Suppressor macrophage treated with lipopolysaccharide for 4 hours (primary cell): ENCODE results near the gene VAV1.
"Not testable (repeated sequence)": the region's sequence is repeated elsewhere in the genome, so short reads cannot be mapped to it uniquely, and the experiment has no call there.

Experiments used
- DNase-seq: peaks from one replicate; pipeline ENCODE4 v3.0.0-alpha.2; 2020

VAV1 gene

DNA sequence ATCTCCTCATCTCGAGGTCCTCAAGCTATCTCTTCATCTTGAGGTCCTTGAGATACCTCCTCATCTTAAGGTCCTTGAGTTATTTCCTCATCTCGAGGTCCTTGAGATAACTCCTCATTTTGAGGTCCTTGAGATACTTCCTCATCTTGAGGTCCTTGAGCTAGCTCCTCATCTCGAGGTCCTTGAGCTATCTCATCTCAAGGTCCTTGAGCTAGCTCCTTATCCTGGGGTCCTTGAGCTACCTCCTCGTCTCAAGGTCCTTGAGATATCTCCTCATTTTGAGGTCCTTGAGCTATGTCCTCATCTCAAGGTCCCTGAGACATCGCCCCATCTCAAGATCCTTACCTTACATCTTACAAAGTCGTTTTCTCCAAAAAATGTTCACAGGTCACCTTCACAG, 18.7 kb downstream of the VAV1 start:
- no peak for DNase-seq

DNA sequence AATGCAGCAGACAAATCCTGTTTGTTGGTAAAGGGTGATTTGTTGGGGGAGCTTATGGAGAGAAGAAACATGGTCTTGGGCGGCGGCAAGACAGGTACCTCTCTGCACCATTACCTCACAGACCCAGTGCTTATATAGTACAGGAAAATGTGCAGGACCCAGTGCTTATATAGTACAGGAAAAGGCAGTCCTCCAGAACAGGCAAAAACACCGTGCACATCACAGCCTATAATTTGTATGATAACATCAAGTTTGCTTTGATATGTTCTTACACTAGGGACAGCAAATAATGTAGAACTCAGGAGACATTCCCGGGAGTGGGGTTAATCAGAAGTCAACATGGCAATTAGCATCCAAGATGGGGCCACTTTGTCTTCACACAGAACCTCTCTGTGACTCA, 20.9 kb downstream of the VAV1 start:
- no peak for DNase-seq

DNA sequence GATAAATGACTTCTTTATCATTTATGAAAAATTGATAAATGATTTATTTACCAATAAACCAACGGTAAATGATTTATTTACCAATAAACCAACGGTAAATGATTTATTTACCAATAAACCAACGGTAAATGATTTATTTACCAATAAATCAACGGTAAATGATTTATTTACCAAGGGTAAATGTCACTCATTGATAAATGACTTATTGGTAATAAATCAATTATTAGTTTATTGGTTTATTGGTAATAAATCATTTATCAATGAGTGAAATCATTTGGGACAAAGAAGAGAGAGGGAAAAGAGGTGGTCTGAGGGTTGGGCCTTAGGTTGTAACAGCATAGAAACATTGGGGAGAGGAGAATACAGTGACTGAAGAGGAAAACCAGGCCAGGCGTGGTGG, 21.5 kb downstream of the VAV1 start:
- DNase-seq: no peak

DNA sequence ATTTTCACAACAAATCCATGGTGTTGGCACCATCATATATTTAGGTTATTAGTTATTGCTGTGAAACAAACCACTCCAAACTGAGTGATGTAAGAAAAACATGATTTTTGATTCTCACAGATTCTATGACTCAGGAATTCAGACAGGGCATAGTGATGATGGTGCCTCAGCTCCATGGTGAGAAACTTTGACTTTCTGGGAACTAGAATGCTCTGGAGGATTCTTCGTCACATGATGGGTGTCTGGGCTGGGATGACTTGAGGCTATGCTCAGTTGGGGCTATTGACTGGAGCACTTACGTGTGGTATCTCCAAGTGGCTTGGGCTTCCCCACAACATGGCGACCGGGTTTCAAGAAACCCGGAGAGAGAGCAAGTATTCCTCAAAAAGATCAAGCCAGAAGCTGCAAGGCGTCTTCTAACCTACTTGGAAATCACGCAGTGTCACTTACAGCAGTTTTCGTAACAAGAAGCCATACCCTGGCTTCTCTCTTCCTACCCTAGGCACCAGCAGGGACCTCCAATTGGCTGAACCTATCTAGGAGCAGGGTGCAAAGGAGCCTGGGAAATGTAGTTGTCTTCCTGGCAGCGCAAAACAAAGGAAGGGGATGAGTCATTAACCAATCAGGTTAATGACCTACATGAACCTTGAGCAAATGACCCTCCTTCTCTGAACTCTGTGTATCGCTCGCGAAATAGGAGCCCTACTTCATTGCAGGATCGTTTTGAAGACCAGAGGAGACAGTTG, 22.4 kb downstream of the VAV1 start:
- peak; percentile 88 for DNase-seq

GRCh38 chr19:6796278-6796677, 23.8 kb downstream of the VAV1 start:
- DNase-seq: no peak

DNA sequence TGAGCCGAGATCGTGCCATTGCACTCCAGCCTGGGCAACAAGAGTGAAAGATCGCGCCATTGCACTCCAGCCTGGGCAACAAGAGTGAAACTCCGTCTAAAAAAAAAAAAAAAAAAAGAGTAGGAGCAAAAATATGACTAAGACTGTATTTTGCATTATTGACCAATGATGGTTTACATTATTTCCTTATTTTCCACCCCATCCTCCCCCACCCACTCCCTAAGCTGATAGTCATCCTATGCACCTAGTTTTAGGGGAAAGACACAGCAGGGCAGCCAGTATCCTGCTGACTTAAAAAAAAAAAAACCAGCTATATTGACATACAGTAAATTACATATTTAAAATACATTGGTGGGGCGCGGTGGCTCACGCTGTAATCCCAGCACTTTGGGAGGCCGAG, 25.1 kb downstream of the VAV1 start:
- peak; percentile 94 for DNase-seq

GRCh38 chr19:6800160-6800790, 27.8 kb downstream of the VAV1 start:
- DNase-seq: not testable (repeated sequence)

DNA sequence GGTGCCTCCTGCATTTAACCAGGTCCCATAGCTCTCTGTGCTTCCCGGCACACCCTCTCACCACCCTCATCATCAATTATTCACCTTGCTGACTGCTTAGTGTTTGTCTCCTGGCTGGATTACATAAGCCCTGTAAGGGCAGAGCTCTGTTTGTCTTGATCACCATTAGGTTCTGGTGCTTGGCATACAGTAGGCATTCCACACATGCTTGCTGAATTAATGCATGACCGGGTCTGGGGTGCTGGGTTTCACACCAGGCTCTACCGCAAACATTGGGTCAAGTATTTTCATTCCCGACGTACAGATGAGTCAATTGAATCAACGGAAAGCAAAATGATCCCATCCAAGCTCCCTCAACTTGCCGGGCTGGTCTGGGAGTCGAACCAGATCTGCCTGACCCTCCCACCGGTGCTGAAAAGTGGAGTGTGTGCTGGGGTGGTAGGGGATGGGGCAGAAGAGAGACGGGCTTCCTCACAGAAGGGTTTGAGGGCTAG, 28.5 kb downstream of the VAV1 start:
- DNase-seq: peak; percentile 54

DNA sequence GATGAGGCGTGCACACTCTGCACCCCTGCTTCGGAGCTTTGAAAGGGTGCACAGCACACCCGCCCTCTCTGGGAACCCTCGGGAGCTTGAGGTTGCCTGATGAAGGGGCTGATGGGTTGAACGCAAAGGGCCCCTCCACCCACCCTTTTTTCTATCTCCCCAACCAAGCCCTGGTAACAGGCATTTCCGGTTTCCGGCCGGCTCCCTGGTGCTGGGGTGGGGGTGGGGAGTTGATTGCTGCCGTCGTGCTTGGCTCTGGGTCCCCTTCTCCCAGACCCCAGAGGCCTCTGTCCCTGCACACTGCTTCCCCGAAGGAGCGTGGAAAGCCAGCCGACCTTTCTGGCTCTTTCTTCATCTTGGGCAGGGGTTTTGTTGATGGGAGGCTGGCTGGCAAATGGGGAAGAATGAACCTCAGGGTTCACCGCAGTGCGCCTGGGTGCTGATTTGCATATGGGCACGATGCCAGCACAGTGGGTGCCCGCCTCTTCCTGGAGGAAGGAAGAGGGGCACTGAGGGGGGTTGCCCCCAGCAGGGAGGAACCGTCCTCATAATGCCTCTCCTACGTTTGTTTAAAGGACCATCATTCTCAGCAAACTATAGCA, 29.1 kb downstream of the VAV1 start:
- peak; percentile 99 for DNase-seq

DNA sequence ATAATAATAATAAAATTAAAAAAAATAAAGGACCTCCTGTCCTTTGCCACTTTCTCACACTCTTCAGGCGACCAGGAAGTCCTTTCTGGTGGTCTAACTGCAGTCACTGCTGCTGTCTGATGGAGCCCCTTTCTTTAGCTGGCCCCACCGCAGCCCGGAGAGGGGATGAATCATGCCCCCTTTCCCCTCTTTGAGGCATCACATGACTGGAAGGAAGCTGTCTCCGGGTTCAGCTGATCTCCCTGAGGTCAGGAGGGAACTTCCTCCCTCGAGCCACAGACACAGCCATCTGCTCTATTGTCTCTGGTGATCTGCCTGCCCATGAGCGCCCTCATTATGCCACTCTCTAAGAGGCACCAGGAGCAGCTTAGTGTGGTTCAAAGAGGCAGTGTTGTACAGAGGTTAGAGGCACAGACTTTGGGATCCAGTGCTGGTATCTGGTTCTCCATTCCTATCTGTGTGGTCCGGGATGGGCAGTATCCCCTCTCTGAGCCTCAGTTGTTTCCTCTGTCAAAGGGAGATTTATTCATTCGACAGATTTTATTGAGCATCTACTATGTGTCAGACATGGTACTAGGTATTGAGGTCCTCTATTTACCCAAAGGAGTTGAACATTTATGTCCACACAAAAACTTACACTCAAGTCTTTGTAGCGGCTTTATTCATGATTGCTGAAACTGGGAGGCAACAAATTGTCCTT, 30.0 kb downstream of the VAV1 start:
- peak; percentile 98 for DNase-seq

DNA sequence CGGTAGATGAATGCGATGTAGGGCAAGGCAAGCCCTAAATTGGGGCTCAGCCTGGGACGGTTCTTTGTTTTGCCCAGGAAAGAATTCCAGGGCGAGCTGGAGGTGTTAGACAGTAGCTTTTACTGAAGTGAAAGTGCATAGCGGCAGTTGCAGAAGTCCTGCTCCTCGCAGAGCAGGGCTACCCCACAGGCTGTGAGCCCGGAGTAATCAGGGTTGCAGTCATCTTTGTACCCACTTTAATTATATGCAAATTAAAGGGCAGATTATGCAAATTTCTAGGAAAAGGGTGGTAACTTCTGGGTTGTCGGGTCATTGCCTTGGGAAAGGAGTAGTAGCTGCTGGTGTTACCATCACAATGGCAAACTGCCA, 30.5 kb downstream of the VAV1 start:
- peak; percentile 92 for DNase-seq

DNA sequence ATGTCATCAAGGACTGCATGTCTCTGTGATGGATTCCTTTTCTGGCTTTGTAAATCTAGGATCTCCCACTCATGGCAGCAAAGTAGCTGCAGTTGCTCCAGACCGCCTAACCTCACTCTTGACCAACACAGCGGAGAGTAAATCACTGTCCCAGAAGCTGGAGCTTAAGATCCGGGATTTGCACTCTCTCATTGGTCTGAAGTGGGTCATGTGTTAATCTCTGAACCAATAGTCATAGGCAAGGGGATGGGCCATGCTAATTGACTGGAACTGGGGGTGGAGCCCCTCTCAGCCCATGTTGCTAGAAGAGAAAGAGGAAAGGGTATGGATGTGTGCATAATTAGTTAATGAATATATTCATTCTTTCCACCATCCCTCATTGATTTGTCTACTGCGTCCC, 34.0 kb downstream of the VAV1 start:
- DNase-seq: no peak

DNA sequence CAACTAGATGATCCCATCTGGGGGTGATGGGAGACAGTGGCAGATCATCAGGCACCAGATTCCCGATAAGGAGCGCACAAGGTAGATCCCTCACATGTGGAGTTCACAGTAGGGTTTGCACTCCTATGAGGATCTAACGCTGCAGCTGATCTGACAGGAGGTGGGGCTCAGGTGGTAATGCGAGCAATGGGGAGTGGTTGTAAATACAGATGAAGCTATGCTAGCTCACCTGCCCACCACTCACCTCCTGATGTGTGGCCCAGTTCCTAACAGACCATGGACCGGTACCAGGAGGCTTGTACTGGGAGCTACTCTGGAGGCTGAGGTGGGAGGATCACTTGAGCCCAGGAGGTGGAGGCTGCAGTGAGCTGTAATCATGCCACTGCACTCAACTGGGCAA, 34.8 kb downstream of the VAV1 start:
- DNase-seq: no peak

- no peak for DNase-seq
Measured at GRCh38 chr19:6808494-6808893, 36.0 kb downstream of the VAV1 start.

GRCh38 chr19:6809262-6809661, 36.8 kb downstream of the VAV1 start:
- no peak for DNase-seq

GRCh38 chr19:6811378-6811777, 38.9 kb downstream of the VAV1 start:
- DNase-seq: no peak

DNA sequence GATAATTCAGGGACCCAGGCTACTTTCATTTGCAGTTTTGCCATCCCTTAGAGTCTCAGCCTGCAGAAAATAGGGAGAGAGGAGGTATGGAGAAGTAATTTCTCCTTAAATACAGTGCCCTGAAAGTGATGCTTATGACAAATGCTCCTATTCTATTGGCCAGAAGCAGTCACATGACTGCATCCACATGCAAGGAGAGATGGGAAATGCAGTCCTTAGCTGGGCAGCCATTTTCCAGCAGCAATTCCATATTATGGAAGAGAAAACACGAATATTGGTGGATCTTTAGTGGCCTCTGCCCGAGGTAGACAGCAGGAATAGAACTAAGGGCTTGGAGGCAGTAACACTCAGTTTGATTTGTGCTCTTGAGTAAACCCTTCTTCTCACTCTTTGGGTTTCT, 39.4 kb downstream of the VAV1 start:
- no peak for DNase-seq

GRCh38 chr19:6812612-6813011, 40.1 kb downstream of the VAV1 start:
- no peak for DNase-seq

GRCh38 chr19:6813659-6814058, 41.2 kb downstream of the VAV1 start:
- no peak for DNase-seq

DNA sequence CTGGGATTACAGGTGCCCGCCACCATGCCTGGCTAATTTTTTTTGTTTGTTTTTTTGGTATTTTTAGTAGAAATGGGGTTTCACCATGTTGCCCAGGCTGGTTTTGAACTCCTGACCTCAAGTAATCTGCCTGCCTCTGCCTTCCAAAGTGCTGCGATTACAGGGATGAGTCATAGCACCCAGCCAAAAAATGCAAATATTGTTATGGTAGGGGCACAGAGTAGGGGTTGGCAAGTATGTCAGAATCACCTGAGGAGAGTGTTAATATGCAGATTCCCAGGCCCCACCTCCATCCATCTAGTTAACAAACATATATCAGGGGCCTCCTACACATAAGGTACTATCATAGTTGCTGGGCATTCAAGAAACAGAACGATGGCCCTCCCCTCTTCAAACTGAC, 44.7 kb downstream of the VAV1 start:
- DNase-seq: no peak

DNA sequence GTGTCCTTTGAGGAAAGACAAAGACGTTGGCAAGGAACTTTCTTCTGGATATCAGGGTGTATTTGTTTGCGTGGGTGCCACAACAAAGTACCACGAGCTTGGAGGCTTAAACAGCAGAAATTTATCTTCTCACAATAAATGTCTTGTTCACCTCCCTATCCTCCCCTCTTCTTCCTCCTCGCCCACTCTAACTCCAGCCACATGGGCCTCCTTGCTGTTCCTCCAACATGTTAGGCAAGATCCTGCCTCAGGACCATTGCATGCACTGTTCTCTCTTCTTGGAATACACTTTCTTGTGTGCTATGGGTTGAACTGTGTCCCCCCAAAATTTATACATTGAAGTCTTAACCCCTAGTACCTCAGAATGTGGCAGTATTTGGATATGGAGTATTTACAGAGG, 45.7 kb downstream of the VAV1 start:
- DNase-seq: no peak

- DNase-seq: no peak
Measured at GRCh38 chr19:6819323-6819722, 46.8 kb downstream of the VAV1 start.

DNA sequence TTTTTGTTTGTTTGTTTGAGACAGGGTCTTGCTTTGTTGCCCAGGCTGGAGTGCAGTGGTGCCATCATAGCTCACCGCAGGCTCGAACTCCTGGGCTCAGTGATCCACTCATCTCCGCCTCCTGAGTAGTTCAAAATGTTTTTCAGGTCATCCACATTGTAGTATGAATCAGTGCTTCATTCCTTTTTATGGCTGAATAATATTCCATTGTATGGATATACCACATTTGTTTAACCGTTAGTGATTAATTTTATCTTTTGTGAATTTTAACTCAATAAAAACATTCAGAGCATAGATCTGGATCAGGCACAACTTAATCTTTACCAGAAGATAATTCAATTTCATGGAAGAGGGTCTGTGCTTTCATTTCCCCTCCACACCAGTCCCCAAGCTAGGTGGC, 47.7 kb downstream of the VAV1 start:
- DNase-seq: no peak
